NT2/D1 (cell line): ENCODE data around the gene MGAT5.

Source experiments
- SUZ12 ChIP-seq: IDR thresholded peaks from 2 replicates; pipeline ENCODE4 v1.6.1; 2011; ENCODE audit not compliant: insufficient read length, insufficient read depth; ENCODE audit errors: extremely low read depth
- YY1 ChIP-seq: IDR thresholded peaks from 2 replicates; pipeline ENCODE4 v1.6.1; 2011; ENCODE audit not compliant: insufficient read length, insufficient read depth
- ZNF274 ChIP-seq: IDR thresholded peaks from 2 replicates; pipeline ENCODE4 v1.6.1; 2011; ENCODE audit warnings: mild to moderate bottlenecking, low read depth, low read length

GRCh38 chr2:134283661-134284060, 29.8 kb downstream of the MGAT5 start:
- TF ChIP-seq YY1 = no peak
- TF ChIP-seq ZNF274 = no peak
- TF ChIP-seq SUZ12 = no peak
